Myocyte (in vitro differentiated cells): ENCODE results near the gene TBC1D14. TPM values are rescaled to one million over a fixed set of nuclear protein-coding genes. Genes with fewer than 3 reads are reported as not detected.
A peak's percentile ranks its signal among the peaks of the same experiment; 100 is the strongest.

Experiments used
- DNase-seq: peaks from one replicate; pipeline ENCODE4 v3.0.0-alpha.2; 2012; ENCODE audit warnings: low read depth
- total RNA-seq: library from RNA; depleted of rRNA; stranded (reverse); fragments of >200 nt; gene quantifications from 2 replicates; pipeline ENCODE4 v1.2.3, GENCODE V29; 2014

Gene TBC1D14
- total RNA-seq, 1 donor from 2014 or later: 48.6 TPM

GRCh38 chr4:6928081-6928480 is 18.5 kb downstream of the TBC1D14 start:
- DNase-seq: no peak

DNA sequence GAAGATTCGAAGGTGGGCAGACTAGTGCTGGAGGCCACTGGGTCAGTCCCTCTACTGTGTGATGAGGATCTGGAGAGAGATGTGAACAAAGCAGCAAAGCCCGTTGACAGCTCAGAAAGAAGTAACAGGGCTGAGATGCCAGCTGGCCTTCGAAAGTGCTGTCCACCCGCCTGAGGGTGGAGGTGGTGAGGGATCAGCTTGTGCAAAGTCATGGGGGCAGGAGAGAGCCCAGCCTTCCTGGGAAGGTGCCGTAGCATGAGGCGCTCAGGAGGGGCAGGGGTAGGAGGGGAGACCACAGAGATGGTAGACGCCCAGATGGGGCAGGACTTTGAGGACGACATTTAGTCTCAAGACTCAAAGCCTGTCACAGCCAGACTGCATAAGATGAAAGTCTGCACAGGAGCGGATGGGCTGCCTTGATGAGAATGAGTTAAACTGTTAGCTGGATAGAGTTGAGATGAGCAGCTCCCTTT is 19.7 kb downstream of the TBC1D14 start:
- DNase-seq: no peak

- no peak for DNase-seq
These were observed 20.3 kb downstream of the TBC1D14 start for GRCh38 chr4:6929812-6930464.

- no peak for DNase-seq
These were observed 22.8 kb downstream of the TBC1D14 start for GRCh38 chr4:6932475-6932874.

DNA sequence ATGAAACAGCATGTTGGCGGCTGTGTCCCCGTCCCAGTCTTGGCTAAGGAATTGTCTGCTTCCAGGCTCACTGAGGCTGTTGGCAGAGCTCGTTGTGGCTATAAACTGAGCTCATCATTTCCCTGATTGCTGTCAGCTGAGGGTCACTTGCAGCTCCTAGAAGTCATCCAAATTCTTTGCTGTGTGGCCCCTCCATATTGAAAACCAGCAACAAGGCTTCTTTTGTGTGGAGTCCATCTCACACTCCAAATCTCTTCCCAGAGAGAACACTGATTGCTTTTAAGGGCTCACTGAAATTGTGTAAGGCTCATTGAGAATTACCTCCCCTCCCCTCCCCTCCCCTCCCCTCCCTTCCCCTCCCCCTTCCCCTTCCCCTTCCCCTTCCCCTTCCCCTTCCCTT is 23.3 kb downstream of the TBC1D14 start:
- no peak for DNase-seq

DNA sequence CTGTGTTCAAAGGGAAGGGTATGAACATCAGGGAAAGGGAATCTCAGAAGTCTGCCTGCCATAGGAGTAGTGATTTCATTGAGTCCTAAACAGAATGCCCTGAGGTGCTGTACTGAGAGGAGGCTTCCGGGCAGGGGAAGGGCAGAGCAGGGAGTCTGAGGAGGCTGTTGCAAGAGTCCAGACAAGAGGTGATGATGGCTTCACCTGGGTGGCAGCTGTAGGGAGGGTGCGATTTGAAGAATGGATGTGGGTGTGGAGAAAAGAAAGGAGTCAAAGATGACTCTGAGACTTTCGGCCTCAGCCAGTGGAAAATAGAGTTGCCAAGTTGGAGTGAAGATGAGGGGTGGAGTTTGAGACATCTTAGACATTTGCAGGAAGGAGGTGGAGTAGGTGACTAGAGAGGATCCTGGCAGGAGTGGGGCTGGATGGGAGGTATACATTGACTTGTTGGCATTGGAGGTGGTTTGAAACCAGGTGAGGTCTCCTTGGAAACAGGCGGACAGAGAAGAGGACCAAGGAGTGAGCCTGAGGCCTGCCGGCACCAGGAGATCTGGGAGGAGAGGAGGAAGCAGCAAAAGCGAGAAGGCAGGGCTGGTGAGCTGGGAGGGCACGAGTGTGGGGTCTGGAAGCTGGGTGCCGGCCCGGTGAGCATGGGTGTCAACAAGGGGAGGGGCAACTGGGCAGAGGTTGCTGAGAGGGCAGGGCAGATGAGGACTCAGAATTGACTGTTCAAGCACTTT is 24.2 kb downstream of the TBC1D14 start:
- DNase-seq: no peak

DNA sequence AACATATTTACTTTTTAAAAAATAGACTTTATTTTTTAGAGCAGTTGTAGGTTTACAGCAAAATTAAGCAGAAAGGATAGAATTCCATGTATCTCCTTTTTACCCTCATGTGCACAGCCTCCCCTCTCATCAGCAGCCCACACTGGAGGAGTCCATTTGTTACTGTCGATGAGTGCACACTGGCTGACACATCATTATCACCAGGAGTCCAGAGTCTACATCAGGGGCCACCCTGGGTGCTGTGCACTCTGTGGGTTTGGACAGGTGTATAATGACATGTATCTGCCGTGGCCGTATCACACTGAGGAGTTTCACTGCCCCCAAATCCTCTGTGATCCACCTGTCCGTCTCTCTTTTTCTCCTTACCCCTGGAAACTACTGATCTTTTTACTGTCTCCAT is 26.3 kb downstream of the TBC1D14 start:
- no peak for DNase-seq

- no peak for DNase-seq
These were observed 27.6 kb downstream of the TBC1D14 start for GRCh38 chr4:6937201-6937600.

DNA sequence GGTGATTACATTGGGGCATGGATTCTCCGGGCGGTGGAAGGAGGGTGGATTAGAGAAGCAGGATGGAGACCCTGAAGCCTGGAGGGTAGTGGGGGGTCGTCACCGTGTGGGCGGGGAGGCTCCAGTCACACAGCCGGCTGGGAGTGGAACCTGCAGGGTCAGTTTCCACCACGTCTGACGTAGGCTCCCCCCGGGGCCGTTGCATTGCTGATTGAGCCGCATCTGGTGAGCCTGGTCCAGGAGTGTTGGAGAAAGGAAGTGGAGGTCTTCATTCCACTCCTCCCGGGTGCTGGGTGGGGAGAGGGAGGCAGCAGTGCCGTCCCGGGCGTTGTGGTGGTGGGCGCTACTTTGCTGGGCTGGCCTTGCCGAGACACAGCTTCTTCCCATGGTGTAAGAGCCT is 28.1 kb downstream of the TBC1D14 start:
- no peak for DNase-seq

GRCh38 chr4:6938237-6938636 is 28.6 kb downstream of the TBC1D14 start:
- peak; percentile 28 for DNase-seq

DNA sequence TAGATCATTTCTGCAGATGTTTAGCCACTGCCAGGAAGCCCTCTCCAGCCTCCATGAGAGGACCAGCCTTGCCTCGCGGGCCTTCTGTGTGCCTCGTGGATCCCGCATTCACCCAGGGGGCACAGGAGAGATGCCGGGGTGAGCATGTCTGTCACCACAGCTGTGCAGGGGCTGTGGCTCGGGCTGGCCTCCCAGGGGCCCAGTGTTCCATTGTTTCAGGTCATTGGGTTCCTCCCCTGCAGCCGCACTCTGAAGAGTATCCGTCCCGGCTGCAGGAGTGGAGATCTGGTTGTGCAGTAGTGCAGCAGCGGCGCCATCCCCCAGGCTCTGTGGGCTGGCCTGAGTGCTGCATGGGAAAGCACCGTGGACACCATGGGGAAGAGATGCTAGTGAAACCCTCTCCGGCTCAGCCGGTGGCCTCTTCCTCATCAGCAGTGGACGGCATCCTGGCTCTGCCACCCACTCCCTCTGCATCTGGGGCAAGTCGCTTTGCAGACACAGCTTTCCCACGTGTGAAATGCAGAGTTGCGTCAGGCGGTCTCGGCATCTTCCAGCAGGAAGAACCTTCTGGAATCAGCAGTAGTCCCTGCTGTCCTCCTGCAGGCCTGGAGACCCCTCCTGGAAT is 29.1 kb downstream of the TBC1D14 start:
- no peak for DNase-seq

GRCh38 chr4:6939761-6940743 is 30.4 kb downstream of the TBC1D14 start:
- no peak for DNase-seq

- DNase-seq: no peak
These were observed 31.1 kb downstream of the TBC1D14 start for GRCh38 chr4:6940744-6941137.

GRCh38 chr4:6941796-6942195 is 32.2 kb downstream of the TBC1D14 start:
- DNase-seq: no peak

- peak; percentile 74 for DNase-seq
These were observed 32.7 kb downstream of the TBC1D14 start for GRCh38 chr4:6942238-6942800.

DNA sequence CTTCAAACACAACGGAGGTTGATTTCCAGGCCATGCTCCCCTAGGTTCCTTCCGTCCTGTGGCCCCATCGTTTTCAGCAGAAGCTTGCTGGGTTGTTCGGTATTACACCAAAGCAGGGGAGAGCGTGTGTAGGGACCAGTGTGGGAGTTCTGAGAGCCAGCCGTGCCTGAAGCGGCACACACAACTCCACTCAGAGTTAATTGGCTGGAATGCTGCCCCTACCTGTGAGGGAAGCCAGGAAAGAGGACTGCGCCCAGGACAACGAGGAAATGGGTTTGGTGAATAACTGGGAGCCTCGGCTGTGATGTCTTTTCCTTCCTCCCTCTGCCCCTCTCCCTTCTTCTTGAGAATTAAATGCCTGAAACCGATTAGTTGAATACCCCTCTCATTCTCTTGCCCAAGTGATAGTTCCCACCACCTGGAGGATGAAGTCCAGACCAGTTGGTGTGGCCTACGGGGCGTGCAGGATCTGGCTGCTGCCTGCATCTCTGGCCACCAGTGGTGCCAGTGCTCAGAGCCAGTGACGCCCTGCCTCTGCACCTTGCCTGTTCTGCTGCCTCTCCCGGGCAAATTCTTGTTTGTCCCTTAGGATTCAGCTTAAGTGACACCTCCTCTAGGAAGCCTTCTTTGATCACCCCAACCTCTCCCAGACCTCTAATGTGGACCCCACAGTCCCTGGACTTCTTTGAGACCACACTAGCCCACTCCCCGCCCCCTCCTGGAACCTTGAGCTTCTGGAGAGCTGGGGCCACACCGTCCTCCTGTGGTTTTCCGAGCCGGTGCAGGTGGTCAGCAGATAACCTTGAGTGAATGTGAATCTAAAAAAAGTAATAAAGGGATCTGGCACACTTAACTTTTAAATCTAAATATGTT is 33.6 kb downstream of the TBC1D14 start:
- no peak for DNase-seq

DNA sequence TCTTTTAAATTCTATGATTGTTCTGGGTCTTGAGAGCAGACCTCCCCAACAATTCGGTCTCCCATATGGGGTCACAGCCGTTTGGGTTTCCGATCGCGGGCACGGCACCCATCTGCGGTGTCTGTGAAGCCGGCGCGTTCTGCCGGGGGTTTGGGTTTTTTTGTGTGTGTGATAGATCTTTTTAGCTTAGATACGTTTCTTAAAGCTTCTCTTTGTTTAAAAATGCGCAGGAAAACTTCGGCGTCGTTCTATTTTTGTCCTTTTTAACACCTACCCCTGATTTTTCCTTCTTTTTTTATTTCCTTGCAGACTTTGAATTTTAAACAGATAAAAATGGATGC is 34.2 kb downstream of the TBC1D14 start:
- no peak for DNase-seq

- no peak for DNase-seq
These were observed 34.9 kb downstream of the TBC1D14 start for GRCh38 chr4:6944301-6945051.

- DNase-seq: no peak
These were observed 35.4 kb downstream of the TBC1D14 start for GRCh38 chr4:6945052-6945409.
